HG03442 (cell line): ENCODE measurements around the gene CFAP100.

Experiments
- ATAC-seq: cut with Tn5 transposase; IDR thresholded peaks from one replicate; pipeline ENCODE4 v1.9.1; 2021; ENCODE audit warnings: mild to moderate bottlenecking, moderate library complexity; ENCODE audit not compliant: unreplicated experiment

The CFAP100 gene

DNA sequence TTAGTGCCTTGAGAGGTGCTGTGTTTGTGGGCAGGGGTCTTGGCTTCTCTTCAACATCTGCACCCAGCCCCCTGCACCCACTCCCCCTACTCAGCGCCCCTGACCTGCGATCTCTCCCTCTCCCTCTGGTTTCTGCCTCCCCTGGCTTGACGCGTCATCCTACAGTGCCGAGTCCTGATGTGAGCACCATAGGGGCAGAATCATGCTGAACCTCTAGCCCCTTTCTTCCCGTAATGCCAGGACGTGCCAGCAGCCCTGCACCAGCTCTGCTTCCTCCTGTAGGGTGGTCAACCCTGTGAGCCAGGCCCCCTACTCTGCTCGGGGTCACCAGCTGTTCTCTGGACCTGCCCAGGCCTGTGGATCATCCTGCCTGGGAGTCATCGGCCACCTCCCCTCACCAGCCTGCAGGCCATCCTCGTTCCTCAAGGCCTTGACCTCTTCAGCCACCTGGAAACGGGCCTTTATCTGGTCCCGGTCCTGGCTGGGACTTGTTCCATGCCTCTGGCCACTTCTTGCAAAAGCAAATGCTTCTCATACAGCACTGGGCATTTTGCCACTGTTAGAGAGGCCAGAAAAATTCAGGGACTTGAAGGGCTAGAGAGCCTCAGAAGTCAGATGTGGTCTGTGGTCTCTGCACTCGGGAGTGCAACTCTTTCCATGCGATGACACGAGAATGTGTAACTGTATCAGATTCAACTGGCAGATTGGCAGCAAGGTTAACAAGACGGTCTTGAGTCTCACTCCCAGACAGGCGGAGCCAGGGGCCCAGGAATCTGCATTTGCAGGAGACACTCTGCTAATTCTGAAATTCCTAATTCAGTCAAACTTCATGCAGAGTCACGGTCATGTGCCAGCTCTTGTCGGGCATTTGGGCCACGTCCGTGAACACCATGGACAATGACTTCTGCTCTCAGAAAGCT lies 20.8 kb upstream of the CFAP100 start:
- ATAC-seq = no peak

DNA sequence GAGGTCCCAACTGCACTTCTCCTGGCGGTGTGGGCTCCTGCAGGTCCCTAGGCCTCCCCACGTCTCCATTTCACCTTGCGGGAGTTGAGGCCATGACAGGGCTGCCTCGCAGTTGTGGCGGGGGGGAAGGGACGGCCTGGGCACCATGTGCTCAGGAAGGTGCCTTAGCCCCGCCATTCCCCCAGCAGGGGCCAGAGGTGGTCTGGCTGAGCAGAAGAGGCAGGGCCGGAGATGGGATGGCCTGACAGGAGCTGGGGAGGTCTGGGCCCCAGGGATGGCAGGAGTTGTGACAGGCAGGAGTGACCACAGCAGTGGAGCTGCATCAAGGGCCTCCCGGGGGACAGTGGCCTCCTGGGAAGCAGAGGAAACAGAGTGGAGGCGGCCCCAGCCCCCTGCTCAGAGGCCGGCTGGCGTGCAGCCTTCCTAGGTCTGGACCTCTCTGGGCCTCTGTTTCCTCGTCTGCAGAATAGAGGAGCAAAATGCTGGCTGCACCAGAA lies 18.8 kb upstream of the CFAP100 start:
- ATAC-seq = no peak

DNA sequence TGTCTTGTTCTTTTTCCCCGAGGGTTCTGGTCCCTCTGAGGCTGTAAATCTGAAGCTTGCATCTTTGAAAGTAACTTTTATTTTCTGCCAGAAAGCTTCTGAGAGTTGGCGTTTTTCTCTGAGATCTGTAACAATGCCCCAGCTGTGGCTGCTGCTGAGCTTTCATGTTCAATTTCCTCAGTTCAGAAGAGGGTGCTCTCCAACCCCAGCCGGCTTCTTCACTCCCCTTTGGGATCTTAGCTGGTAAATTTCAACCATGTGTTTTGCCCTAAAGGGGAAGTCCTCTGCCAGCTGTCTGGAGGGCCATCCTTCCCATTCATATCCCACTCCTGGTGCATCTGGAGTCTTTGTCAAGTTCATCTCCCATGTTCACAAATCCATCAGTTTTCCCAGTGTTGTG lies 18.3 kb upstream of the CFAP100 start:
- ATAC-seq = no peak

DNA sequence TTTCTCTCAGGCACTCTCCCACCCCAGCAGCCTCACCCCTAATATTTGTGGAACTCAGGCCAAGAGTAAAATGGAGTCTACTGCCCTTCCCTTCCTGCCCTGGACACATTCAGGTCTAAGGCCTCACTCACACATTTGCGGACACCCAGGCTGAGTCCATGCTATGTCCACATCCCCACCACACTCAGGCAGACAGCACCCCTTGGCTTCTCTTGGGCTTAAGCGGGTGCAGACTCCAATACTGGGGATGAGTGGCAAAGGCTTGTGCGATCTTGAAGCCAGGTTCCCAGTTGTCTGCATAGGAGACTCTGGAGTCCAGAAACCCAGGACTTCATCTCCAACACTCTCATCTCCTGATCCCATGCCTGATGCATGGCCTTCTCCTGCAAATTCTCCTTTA lies 17.5 kb upstream of the CFAP100 start:
- ATAC-seq = no peak

DNA sequence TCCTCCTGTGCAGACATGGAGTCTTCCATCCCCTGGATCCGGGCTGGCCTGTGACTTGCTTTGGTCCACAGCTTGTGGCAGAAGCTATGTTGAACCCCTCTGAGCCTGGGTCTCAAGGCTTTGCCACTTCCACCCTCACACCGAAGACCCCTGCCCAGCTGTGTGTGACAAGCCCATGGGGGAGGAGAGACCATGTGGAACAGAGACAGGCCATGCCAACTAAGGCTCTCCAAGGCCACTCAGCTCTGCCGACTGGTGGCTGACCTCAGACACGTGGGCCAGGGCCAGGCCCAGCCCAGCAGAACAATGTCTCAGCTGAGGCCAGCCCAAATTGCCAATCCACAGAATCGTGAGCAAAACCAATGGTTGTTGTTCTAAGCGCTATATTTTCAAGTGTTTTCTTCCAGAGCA lies 16.4 kb upstream of the CFAP100 start:
- ATAC-seq = no peak

DNA sequence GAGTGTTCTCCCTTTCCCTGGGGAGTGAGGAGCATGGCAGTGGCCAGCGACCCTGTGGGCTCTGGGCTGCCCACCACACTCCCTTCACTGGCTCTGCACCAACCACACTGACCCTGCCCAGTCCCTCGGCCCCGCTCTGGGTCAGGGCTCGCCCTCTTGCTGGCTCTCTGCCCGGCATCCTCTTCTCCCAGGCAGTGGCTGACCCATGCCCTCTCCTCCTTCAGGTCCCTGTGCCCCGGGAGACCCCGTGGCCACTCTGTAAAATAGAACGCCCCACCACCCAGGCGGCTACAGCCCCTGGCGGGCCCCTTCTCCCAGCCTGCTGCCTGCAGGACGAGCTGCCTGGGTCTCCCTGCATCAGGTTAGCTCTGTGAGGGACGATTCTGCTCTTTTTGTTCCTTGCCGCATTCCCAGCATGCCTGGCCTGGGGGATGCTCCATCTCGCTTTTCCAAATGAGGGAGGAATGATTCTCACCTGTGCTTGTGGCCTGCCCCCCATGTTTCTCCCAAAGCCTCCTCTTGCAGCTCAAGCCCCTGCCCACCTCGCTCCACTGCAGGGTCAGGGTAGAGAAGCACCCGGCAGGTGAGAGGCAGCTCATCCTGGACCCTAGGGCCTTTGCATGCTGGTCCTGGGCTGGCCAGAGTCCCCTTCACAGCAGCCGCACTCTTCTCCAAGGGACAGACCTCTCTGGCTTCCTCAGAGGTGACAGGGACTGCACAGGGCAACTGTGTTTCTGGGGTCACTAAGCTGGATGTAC lies 14.5 kb upstream of the CFAP100 start:
- no peak for ATAC-seq

DNA sequence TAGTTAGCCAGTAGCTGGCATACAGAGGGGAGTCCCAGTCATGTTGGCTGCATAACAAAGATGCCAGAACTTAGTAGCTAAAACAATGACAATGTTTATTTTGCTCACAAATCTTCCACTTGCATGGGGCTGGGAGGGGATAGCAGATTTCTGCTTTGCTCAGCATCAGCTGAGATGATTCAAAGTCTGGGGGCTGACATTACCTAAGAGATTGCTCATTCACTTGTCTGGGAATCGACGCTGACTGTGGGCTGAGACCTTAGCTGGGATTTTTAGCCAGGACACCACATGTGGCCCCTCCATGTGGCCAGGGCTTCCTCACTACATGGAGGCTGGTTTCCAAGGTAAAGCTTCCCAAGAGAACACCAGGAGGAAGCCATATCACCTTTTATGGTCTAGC lies 12.7 kb upstream of the CFAP100 start:
- no peak for ATAC-seq

DNA sequence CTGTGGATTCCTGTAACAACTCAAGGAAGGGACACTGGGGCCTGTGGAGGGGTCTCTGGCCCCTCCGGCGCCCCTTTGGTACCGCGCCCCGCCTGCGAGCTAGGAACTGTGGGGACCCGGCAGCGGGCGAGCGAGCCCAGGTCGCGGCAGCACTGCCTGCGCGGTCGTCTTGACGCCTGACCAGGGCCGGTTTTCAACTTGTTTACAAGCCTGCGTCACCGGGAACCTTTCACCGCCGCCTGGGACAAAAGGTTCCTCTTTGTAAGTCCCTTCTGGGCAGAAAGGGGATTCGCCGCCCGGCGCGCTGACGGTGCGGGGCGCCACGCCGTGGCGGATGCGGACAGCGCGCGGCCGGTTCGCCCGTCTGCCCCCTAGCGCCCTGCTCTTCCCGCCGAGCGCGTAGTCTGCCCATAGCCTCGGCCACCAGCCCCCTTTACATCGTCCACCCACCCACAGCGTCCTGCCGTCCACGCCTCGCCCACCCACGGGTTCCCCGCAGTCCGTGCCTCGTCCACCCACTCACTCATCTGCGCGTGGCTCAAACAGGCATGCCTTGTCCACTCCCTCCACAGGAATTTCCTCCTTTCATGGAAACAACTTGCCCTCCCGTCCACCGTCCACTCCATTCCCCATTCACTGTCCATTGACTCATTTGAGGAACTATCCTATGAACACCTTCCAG lies 5.5 kb upstream of the CFAP100 start:
- peak; percentile 65 for ATAC-seq

DNA sequence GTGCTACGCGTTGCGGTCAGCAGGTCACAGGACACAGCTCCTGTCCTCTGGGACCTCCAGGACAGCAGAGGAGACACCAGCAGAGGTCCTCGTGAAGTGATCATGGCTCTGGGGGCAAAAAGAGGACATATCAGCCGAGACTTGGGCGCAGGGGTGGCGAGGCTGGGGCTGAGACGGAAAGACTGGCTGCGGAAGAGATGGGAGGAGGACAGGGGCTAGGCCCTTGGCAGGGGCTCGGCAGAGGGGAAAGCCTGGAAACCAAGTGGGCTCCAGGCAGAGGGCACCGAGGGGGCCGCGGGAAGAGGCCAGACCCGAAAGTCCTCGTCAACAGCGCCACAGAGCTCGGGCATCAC lies 4.9 kb upstream of the CFAP100 start:
- ATAC-seq = no peak

DNA sequence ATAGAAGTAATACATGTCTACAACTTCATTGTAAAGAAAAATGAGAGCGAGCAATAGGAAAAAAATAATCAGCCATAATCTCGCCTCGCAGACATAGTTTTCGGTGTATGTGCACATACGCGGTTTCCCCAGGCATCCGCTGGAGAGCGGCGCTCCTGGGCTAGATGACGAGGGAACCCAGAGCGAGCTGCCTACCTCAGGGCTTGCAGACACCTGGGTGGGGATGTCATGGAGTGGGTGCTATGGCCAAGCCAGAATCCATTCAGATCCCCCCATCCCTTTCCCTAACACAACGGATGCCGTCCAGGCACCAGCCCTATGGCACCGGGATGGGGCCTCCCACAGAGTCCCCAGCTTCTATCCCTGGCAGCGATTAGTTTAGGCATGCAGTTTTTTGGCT lies 4.5 kb upstream of the CFAP100 start:
- ATAC-seq = no peak

DNA sequence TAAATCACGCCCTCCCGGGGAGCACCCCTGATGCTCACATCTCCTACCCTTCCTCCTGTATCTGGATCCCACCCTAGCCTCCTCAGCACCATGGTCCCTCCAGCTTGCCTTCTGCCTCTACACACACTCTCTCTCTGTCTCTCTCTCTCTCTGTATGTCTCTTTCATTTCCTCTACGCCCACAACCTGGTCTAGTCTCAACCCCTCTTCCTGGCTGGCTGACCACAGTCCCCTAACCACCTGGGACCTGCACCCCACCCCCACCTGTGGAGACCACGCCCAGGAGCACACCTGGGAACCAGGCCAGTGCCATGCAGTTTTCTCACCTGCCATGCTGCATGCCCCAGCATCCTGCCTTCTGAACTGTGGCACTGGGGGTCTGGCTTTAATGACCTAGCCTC lies 4.0 kb upstream of the CFAP100 start:
- no peak for ATAC-seq

DNA sequence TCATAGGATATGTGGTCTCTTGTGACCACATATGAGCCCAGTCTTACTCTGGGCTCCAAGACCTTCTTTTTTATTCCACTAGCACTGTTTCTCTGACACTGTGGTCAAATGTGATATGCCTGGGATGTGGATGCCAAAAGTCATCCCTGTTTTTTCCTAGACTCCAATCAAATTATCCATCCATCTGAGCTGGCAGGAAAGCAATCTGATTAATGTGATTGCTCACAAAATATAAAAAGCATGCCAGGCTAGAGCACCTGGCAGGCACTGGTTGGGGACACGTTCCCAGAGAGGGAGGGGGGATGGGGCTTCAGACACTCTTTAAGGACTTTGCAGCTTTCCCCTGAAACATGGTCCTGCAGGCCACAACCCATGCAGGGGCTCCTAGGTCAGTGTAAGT lies 3.1 kb upstream of the CFAP100 start:
- no peak for ATAC-seq

DNA sequence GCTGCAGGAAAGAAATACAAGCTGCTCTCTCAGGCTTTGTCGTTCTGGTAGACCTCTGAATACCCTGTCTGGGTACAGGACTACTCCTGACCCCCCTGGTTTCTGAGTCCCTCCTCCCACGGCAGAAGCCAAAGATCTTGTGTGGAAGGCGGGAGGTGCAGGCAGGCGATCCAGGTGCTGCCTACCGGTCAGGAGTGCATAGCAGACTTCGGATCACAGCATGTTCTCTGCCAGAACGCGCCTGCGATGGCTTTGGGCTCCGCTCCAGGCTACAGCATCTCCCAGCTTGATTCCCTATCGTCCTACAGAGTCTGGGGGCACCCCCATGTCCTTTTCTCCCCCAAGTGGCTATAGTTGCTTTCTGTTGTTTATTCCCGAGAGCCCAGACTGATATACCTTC lies 2.5 kb upstream of the CFAP100 start:
- no peak for ATAC-seq

DNA sequence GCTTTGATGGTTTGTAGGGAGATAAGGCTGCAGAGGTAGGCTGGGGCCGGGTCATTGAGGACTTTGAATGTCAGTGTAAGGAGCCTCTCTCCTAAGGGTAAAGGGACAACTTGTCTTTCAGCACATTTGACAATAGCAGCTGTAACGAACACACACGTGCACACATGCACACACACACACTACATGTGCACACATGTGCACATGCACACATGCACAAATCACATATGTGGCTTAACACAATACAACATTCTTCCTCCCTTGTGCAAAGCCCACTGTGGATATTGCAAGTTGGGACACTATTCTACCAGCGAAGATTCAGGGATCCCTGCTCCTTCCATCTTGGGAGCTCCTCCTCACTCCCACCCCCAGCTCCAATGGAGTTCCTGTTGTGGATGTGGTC lies 1.1 kb upstream of the CFAP100 start:
- ATAC-seq = no peak

DNA sequence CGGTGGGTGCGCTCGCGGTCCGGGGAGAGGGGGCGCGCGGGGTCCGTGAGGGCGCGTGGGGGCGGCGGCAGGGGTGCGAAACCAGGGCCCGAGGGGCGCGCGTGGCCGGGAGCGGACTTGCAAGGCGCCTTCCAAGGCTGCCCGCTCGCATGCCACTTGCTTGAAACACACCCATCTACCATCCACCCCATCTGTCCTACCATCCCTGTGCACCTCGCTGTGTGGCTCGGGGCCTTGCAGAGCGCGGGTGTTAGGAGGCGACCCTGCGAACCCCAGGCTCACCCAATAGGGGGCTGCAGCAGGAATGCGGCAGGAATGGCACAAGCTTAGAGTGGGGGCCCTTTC lies 240 bp downstream of the CFAP100 start:
- no peak for ATAC-seq

DNA sequence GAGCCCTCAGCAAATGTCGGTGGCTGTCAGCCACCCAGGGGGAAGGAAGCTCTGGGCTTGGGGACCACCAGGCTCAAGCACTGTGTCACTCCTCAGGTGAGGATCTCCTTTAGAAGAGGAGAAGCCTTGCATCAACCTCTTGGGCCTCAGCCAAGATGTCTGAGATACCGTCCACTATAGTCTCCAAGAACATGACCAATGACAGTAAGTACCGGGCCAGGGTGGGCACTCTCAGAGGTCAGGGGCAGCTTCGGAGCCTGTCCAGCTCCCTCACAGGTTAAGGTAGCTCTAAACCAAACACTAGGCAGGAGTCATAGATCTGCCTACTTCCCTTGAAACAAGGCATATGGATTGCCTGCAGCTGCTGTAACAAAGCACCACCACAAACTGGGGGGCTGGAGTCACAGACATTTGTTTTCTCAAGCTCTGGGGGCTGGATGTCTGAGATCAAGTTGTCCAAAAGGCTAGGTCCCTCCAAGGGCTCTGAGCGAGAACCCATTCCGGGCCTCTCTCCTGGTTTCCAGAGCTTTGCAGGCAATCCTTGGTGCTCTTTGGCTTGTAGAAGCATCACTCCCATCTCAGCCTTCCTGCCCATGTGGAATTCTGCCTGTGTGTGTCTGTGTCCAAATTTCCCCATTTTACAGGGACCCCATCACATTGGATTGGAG lies 1.3 kb downstream of the CFAP100 start:
- ATAC-seq = no peak

DNA sequence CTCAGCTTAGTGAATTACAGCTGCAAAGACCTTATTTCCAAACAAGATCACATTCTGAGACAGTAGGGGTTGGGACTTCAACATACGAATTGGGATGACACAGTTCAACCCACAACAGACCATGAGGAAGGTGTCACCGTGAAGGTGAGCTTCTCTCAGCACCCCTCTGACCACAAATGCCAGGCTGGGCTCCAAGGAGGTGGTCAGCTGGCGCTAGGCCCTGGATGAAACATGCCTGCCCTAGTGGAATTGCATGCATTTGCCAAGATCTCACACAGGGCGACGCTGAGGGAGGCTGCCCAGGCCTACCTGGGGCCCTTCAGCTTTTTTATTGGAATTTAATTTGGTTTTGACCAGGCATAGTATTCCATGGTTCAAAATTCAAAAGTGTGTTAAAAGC lies 1.8 kb downstream of the CFAP100 start:
- no peak for ATAC-seq

DNA sequence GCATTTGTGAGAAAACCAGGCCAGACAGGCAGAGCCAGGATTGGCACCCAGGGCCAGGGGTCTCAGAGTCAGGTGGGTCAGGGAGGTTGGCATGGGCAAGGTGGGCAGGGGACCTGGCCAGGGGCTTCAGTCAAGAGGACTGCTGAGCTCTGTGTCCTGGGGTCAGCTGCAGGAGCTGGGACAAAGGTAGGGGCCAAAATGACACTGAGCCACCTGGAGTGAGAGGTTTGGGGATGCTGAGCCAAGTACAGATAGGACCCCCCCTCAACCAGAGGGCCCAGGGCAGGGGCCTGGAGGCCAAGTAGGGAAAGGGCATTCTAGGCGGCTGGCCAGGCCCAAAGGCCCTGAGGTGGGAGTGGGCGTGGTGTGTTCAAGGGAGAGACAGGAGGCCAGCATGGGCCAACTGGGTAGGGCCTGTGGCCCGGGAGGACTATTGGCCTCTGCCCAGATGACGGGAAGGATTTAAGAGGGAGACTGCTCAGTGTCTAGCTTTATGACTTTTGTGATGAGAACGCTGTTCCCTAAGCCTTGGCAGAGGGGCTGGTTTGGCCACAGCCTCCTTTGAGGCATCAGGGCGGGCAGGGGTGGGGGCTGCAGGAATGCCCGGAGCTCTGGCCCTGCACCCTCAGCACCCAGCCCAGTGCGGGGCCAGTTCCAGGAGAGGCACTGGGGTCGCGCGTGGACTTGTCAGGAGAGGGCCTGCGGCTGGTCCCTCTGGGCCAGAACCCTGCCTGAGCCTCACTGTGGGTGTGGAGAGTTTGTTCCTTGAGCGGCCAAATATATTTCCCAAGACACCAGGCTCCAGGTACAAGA lies 3.1 kb downstream of the CFAP100 start:
- ATAC-seq = no peak

DNA sequence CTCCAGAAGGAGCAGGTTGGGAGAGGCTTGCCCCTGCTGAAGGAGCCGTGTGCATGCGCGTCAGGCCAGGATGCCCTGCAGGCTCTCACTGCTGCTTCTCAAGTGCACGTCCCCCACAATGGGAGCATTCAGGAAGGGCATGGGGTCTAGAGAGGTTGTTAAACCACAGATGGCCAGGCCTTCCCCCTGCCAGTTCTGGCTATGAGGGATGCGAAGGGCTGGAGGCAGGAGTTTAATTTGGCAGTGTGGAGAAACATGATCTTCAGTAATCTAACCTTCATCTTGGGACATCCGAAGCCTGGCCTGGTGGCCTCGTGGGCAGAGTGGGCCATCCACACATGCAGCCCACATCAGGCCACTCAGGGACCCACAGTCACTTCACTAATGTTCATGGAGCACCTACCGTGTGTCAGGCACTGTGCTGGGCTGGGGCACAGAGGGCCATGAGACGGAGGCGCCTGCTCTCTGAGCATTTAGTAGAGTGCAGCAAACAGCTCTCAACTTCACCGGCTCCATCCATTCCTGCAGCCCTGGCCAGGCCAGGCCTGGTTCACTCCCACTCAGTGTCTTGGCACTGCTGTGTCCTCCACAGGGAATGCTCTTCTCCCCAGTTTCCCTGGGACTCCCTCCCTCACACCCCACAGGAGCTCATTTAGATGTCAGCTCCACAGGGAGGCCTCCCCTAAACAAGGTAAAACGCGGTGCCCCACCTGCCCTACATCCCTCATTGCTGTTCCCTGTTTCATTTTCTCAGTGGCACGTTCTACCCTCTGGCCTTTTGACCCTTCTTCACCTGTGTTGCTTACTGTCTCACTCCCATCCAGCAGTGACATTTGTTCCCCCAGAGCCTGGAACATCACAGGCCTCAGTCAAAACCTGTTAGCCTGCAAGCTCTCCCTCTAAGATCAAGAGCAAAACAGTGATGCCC lies 4.0 kb downstream of the CFAP100 start:
- no peak for ATAC-seq
